SK-N-SH treated with all-trans-retinoic acid at 6 μM for 48 hours (cell line): ENCODE data around the gene FAAH.

Experiments
- ATAC-seq: fragments of 200-7000 bp; cut with Tn5 transposase; 3 replicates; pipeline ENCODE4 v1.9.1; 2020; ENCODE audit warnings: mild to moderate bottlenecking, moderate library complexity
- ARNTL ChIP-seq: fragments of 450-650 bp; formaldehyde crosslinking; IDR thresholded peaks from 2 replicates; pipeline ENCODE4 v1.5.0; 2020; ENCODE audit warnings: low read depth, mild to moderate bottlenecking, moderate library complexity, borderline replicate concordance
- BACH2 ChIP-seq: fragments of 250-450 bp; sonication (Bioruptor Pico); IDR thresholded peaks from 2 replicates; pipeline ENCODE4 v1.9.0; 2021; ENCODE audit warnings: mild to moderate bottlenecking, borderline replicate concordance
- CREB5 ChIP-seq: fragments of 250-450 bp; sonication (Bioruptor Pico); IDR thresholded peaks from 2 replicates; pipeline ENCODE4 v1.5.1; 2020; ENCODE audit warnings: low read depth, mild to moderate bottlenecking, moderate library complexity
- CSDC2 ChIP-seq: fragments of 250-450 bp; sonication (Bioruptor Pico); IDR thresholded peaks from 2 replicates; pipeline ENCODE4 v1.5.0; 2020; ENCODE audit warnings: mild to moderate bottlenecking, moderate library complexity
- CSRNP3 ChIP-seq: fragments of 250-450 bp; sonication (Bioruptor Pico); IDR thresholded peaks from 2 replicates; pipeline ENCODE4 v1.5.1; 2021; ENCODE audit warnings: mild to moderate bottlenecking, moderate library complexity
- ESRRG ChIP-seq: fragments of 250-450 bp; sonication (Bioruptor Pico); IDR thresholded peaks from 2 replicates; pipeline ENCODE4 v1.6.1; 2021; ENCODE audit warnings: mild to moderate bottlenecking
- GLIS3 ChIP-seq: fragments of 250-450 bp; sonication (Bioruptor Pico); IDR thresholded peaks from 2 replicates; pipeline ENCODE4 v1.5.0; 2020; ENCODE audit warnings: mild to moderate bottlenecking, moderate library complexity
- ISL1 ChIP-seq: fragments of 250-450 bp; sonication (Bioruptor Pico); IDR thresholded peaks from 2 replicates; pipeline ENCODE4 v2.1.2; 2022; ENCODE audit warnings: mild to moderate bottlenecking, moderate library complexity
- OSR1 ChIP-seq: fragments of 250-450 bp; sonication (Bioruptor Pico); IDR thresholded peaks from 2 replicates; pipeline ENCODE4 v1.8.0; 2022; ENCODE audit warnings: moderate library complexity, mild to moderate bottlenecking, inconsistent platforms
- PATZ1 ChIP-seq: fragments of 250-450 bp; sonication (Bioruptor Pico); IDR thresholded peaks from 2 replicates; pipeline ENCODE4 v1.8.0; 2020; ENCODE audit warnings: mild to moderate bottlenecking, moderate library complexity, borderline replicate concordance
- POU6F1 ChIP-seq: fragments of 250-450 bp; sonication (Bioruptor Pico); IDR thresholded peaks from 2 replicates; pipeline ENCODE4 v1.8.0; 2021; ENCODE audit warnings: low read depth, mild to moderate bottlenecking, moderate library complexity, borderline replicate concordance
- PPARA ChIP-seq: fragments of 250-450 bp; sonication (Bioruptor Pico); IDR thresholded peaks from 2 replicates; pipeline ENCODE4 v1.5.0; 2020; ENCODE audit warnings: mild to moderate bottlenecking, borderline replicate concordance
- RARB ChIP-seq: fragments of 250-450 bp; sonication (Bioruptor Pico); IDR thresholded peaks from 2 replicates; pipeline ENCODE4 v1.8.0; 2021; ENCODE audit warnings: mild to moderate bottlenecking, moderate library complexity
- SNAI2 ChIP-seq: fragments of 250-450 bp; sonication (Bioruptor Pico); IDR thresholded peaks from 2 replicates; pipeline ENCODE4 v1.5.0; 2020; ENCODE audit warnings: mild to moderate bottlenecking, moderate library complexity
- TCF4 ChIP-seq: fragments of 250-450 bp; sonication (Bioruptor Pico); IDR thresholded peaks from 2 replicates; pipeline ENCODE4 v1.8.0; 2021; ENCODE audit warnings: mild to moderate bottlenecking, moderate library complexity, borderline replicate concordance
- TOX ChIP-seq: fragments of 250-450 bp; sonication (Bioruptor Pico); IDR thresholded peaks from 2 replicates; pipeline ENCODE4 v1.8.0; 2021; ENCODE audit warnings: mild to moderate bottlenecking, moderate library complexity, borderline replicate concordance
- TSHZ2 ChIP-seq: fragments of 250-450 bp; sonication (Bioruptor Pico); IDR thresholded peaks from 2 replicates; pipeline ENCODE4 v1.5.0; 2020; ENCODE audit warnings: mild to moderate bottlenecking, moderate library complexity
- ZC3H10 ChIP-seq: fragments of 250-450 bp; sonication (Bioruptor Pico); IDR thresholded peaks from 2 replicates; pipeline ENCODE4 v1.5.1; 2021; ENCODE audit warnings: mild to moderate bottlenecking, moderate library complexity
- ZFP3 ChIP-seq: fragments of 250-450 bp; sonication (Bioruptor Pico); IDR thresholded peaks from 2 replicates; pipeline ENCODE4 v1.5.0; 2020; ENCODE audit warnings: mild to moderate bottlenecking, moderate library complexity
- ZFP30 ChIP-seq: fragments of 450-650 bp; formaldehyde crosslinking; IDR thresholded peaks from 2 replicates; pipeline ENCODE4 v1.5.0; 2022; ENCODE audit warnings: mild to moderate bottlenecking, moderate library complexity
- ZNF565 ChIP-seq: fragments of 450-650 bp; formaldehyde crosslinking; conservative IDR thresholded peaks from 2 replicates; pipeline ENCODE4 v1.5.0; 2020; ENCODE audit warnings: low read depth, mild to moderate bottlenecking, moderate library complexity
- ZNF70 ChIP-seq: fragments of 450-650 bp; formaldehyde crosslinking; IDR thresholded peaks from 2 replicates; pipeline ENCODE4 v1.5.0; 2020; ENCODE audit warnings: mild to moderate bottlenecking, moderate library complexity
- ZNF8 ChIP-seq: fragments of 450-650 bp; formaldehyde crosslinking; IDR thresholded peaks from 2 replicates; pipeline ENCODE4 v1.5.0; 2020; ENCODE audit warnings: mild to moderate bottlenecking, moderate library complexity

The FAAH gene

GRCh38 chr1:46444466-46444865, 50.3 kb downstream of the FAAH start:
- no peak for ATAC-seq
- TF ChIP-seq ISL1 (CRISPR knock-in tag) (no peak), BACH2 (CRISPR knock-in tag) (no peak), GLIS3 (CRISPR knock-in tag) (no peak), TOX (CRISPR knock-in tag) (no peak), TCF4 (CRISPR knock-in tag) (no peak)

- ATAC-seq, result no peak
- TF ChIP-seq ZNF8 (CRISPR knock-in tag) (no peak), ARNTL (CRISPR knock-in tag) (no peak), ZFP30 (CRISPR knock-in tag) (no peak), POU6F1 (CRISPR knock-in tag) (no peak), BACH2 (CRISPR knock-in tag) (no peak), TOX (CRISPR knock-in tag) (no peak), ESRRG (CRISPR knock-in tag) (no peak), TCF4 (CRISPR knock-in tag) (no peak), ZNF70 (CRISPR knock-in tag) (no peak), CREB5 (no peak)
- TF ChIP-seq, all 23 proteins: peak for 0
Observed at GRCh38 chr1:46445773-46446256, 51.7 kb downstream of the FAAH start.

- peak; percentile 69 for ATAC-seq
- TF ChIP-seq ZNF70 (CRISPR knock-in tag) (no peak), CSRNP3 (no peak), RARB (CRISPR knock-in tag) (no peak), ZNF565 (CRISPR knock-in tag) (no peak), PPARA (CRISPR knock-in tag) (no peak), PATZ1 (CRISPR knock-in tag) (no peak), BACH2 (CRISPR knock-in tag) (no peak), ZFP30 (CRISPR knock-in tag) (no peak), ISL1 (CRISPR knock-in tag) (no peak), SNAI2 (CRISPR knock-in tag) (no peak)
Observed at GRCh38 chr1:46446646-46447498, 52.8 kb downstream of the FAAH start.

GRCh38 chr1:46447499-46448108, 53.5 kb downstream of the FAAH start:
- no peak for ATAC-seq
- no peak for TF ChIP-seq TCF4 (CRISPR knock-in tag)
- TF ChIP-seq GLIS3 (CRISPR knock-in tag), result no peak
- no peak for TF ChIP-seq ESRRG (CRISPR knock-in tag)
- no peak for TF ChIP-seq ZC3H10 (CRISPR knock-in tag)
- no peak for TF ChIP-seq CSDC2 (CRISPR knock-in tag)
- TF ChIP-seq BACH2 (CRISPR knock-in tag), result no peak
- no peak for TF ChIP-seq ZFP30 (CRISPR knock-in tag)
- TF ChIP-seq RARB (CRISPR knock-in tag), result no peak
- TF ChIP-seq ZNF565 (CRISPR knock-in tag), result no peak
- no peak for TF ChIP-seq TSHZ2
- no peak for TF ChIP-seq PPARA (CRISPR knock-in tag)
- no peak for TF ChIP-seq ARNTL (CRISPR knock-in tag)
- no peak for TF ChIP-seq ZFP3 (CRISPR knock-in tag)
- TF ChIP-seq CREB5, result no peak
- TF ChIP-seq ZNF8 (CRISPR knock-in tag), result no peak
- no peak for TF ChIP-seq OSR1 (CRISPR knock-in tag)
- TF ChIP-seq ISL1 (CRISPR knock-in tag), result no peak
- TF ChIP-seq SNAI2 (CRISPR knock-in tag), result no peak
